Neutrophil (primary cell): ENCODE measurements around the gene SPATA4.

Source experiments
- H3K27ac ChIP-seq: fragments of 200-600 bp; sonication (generic); 2 replicates; pipeline ENCODE4 v1.5.1; 2016; ENCODE audit warnings: mild to moderate bottlenecking, moderate library complexity
- H3K27me3 ChIP-seq: fragments of 200-600 bp; sonication (generic); 2 replicates; pipeline ENCODE4 v1.6.0; 2016; ENCODE audit warnings: mild to moderate bottlenecking
- H3K36me3 ChIP-seq: fragments of 200-600 bp; sonication (generic); 2 replicates; pipeline ENCODE4 v1.5.1; 2017
- H3K4me1 ChIP-seq, 2 experiments: fragments of 200-600 bp in 1 of 2; sonication (generic) in 1 of 2; 1 replicate in 1 of 2; 2 replicates in 1 of 2; pipeline versions ENCODE4 v1.5.1 to v1.6.1; 2013 to 2016; ENCODE audit warnings: low read depth in 1 of 2, low read length in 1 of 2, mild to moderate bottlenecking in 1 of 2, moderate library complexity in 1 of 2; ENCODE audit not compliant: control insufficient read depth in 1 of 2, insufficient read depth in 1 of 2
- H3K4me3 ChIP-seq, 2 experiments: fragments of 200-600 bp in 1 of 2; sonication (generic) in 1 of 2; 1 replicate in 1 of 2; 2 replicates in 1 of 2; pipeline ENCODE4 v1.5.1; 2013 to 2016; ENCODE audit warnings: low read depth in 1 of 2, low read length in 1 of 2, mild to moderate bottlenecking in 1 of 2, moderate library complexity in 1 of 2
- H3K9me3 ChIP-seq: fragments of 200-600 bp; sonication (generic); 2 replicates; pipeline ENCODE4 v1.5.1; 2016
- TF ChIP-seq, protein P1 (sequence below): fragments of 200-600 bp; sonication (generic); IDR thresholded peaks from 2 replicates; pipeline ENCODE4 v1.5.1; 2016; ENCODE audit warnings: antibody characterized with exemption

SPATA4 gene

DNA sequence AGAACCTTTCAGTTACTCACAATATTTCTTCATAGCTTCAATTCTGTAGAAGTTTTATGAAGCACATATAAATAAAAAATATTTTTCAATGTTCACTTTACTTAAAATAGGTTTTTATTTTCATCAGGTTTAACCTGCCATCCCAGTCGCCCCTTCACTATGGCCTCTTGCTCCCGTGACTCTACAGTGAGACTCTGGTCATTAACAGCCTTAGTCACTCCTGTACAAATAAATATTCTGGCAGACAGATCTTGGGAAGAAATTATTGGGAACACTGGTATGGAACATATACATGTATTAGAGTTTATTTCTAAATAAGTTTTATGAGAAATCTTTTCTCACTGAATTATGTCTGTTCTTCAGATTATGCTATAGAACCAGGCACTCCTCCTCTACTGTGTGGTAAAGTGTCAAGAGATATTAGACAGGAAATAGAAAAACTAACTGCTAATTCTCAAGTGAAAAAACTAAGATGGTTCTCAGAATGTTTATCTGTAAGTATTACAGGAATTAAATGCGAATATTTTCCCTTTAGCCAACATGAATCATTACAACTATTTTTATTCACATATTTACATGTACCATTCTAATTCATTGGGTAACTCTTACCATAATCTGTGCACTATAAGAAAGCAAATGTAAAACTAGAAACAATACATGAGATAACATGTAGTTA lies 45.6 kb downstream of the SPATA4 start:
- Histone ChIP-seq H3K9me3 (no peaks in the 10 kb centered on the region), H3K27ac (no peak overlapping the region), H3K4me3 (no peak overlapping the region), H3K27me3 (no peaks in the 10 kb centered on the region), H3K4me1 (no peaks in the 10 kb centered on the region), H3K36me3 (no peaks in the 10 kb centered on the region)
- TF ChIP-seq, protein P1, sequence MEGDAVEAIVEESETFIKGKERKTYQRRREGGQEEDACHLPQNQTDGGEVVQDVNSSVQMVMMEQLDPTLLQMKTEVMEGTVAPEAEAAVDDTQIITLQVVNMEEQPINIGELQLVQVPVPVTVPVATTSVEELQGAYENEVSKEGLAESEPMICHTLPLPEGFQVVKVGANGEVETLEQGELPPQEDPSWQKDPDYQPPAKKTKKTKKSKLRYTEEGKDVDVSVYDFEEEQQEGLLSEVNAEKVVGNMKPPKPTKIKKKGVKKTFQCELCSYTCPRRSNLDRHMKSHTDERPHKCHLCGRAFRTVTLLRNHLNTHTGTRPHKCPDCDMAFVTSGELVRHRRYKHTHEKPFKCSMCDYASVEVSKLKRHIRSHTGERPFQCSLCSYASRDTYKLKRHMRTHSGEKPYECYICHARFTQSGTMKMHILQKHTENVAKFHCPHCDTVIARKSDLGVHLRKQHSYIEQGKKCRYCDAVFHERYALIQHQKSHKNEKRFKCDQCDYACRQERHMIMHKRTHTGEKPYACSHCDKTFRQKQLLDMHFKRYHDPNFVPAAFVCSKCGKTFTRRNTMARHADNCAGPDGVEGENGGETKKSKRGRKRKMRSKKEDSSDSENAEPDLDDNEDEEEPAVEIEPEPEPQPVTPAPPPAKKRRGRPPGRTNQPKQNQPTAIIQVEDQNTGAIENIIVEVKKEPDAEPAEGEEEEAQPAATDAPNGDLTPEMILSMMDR, result no peak

DNA sequence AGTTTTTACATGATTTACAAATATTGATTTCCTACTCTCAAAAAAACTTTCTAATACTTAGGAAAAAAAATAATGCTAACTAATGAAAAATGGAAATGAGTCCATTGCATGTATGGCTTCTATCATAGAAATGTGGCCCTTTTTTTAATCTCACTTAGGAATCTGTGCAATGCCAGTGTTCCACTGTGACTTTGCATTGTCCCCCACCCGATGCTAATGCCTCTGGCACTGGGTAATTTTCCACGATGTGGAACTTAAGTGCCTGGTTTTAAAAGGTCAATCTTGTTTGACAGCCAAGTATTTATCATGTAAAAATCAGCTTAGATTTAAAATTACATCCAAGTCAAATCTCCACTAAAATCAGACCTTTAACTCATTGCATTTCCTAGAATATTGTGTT lies 53.1 kb downstream of the SPATA4 start:
- no peaks in the 10 kb centered on the region for H3K9me3 ChIP-seq
- H3K4me1 ChIP-seq, result no peaks in the 10 kb centered on the region
- H3K36me3 ChIP-seq, result no peaks in the 10 kb centered on the region
- no peak overlapping the region for H3K4me3 ChIP-seq
- no peak overlapping the region for H3K27ac ChIP-seq
- TF ChIP-seq, protein P1, result no peak
- H3K27me3 ChIP-seq, result no peaks in the 10 kb centered on the region

DNA sequence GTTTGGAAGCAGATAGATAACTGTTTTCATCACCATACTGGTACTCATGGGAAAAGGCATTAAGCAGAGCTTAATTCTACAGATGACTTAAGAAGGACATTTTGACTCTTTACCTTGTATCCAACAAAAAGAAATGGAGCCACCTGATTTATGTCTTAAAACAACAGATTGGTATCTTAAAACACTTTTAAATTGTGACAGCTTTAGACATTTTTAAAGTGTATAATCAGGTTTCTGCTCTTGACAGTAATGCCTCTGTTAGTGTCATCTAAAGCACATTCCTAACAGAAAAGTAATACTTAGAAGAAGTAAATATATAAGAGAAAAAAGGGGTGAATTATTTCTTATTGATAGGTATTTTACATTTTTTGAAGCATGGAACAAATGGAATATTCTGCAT lies 55.9 kb downstream of the SPATA4 start:
- no peaks in the 10 kb centered on the region for H3K4me1 ChIP-seq
- H3K27me3 ChIP-seq, result no peaks in the 10 kb centered on the region
- no peaks in the 10 kb centered on the region for H3K9me3 ChIP-seq
- TF ChIP-seq, protein P1, result no peak
- H3K4me3 ChIP-seq, result no peak overlapping the region
- no peaks in the 10 kb centered on the region for H3K36me3 ChIP-seq
- no peak overlapping the region for H3K27ac ChIP-seq

DNA sequence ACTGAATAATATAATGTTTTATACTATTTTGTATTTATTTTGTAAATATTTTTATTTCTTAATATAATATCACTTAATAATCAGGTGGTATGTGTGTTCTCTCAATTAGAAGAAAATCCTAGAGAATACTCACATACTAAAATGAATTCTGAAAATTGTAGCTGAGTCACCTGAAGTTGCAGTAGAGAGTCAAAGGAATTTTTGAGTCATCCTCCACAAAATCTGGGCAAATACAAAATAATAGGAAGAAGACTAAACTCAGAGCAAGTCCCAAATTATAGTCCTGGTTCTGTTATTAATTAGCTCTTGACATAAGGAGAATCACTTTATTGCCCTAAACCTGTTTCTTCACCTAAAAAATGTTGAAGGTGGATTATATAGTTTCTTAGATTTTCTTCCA lies 57.8 kb downstream of the SPATA4 start:
- Histone ChIP-seq H3K4me3 (no peak overlapping the region), H3K4me1 (no peaks in the 10 kb centered on the region), H3K36me3 (no peaks in the 10 kb centered on the region), H3K9me3 (no peaks in the 10 kb centered on the region), H3K27ac (no peak overlapping the region), H3K27me3 (no peaks in the 10 kb centered on the region)
- TF ChIP-seq, protein P1, result no peak

DNA sequence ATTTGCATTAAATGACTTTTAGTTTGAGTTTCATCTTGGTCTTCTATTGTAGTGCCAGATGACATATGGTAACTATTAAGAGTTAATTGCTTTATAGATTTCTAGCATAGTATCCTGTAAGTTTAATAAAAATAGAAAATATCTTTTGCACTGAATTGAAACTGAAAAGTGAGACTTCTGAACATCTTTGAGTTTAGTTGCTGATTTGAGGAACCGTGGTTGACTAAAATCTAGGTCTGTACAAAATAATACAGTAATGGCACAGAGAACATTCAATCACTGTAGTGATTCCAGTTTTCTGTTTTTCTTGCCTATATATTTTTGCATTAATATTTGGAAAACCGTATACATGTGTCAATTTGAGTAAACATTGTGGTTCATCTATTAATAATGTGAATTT lies 60.7 kb downstream of the SPATA4 start:
- TF ChIP-seq, protein P1, result no peak
- H3K27me3 ChIP-seq, result no peaks in the 10 kb centered on the region
- H3K9me3 ChIP-seq, result no peaks in the 10 kb centered on the region
- H3K36me3 ChIP-seq, result no peaks in the 10 kb centered on the region
- H3K27ac ChIP-seq, result no peak overlapping the region
- no peaks in the 10 kb centered on the region for H3K4me1 ChIP-seq
- H3K4me3 ChIP-seq, result no peak overlapping the region
